Upper lobe of left lung (tissue), 6 donors: ENCODE measurements around the gene MFN1. TPM values are rescaled to one million over a fixed set of nuclear protein-coding genes. Genes with fewer than 3 reads are reported as not detected.

Experiments used
- ATAC-seq, 2 donors: fragments of 200-7000 bp; cut with Tn5 transposase; one replicate each; pipeline ENCODE4 v1.9.1; 2022; ENCODE audit warnings: mild to moderate bottlenecking in 2 of 2, moderate library complexity in 2 of 2; ENCODE audit not compliant: low FRiP score in 2 of 2
- DNase-seq, 2 donors: peaks; one replicate each; pipeline ENCODE4 v3.0.0-alpha.2; 2019 to 2020
- H3K27ac ChIP-seq, 4 donors: fragments of 200-600 bp; sonication (generic); one replicate each; pipeline ENCODE4 v1.5.1; 2016 to 2019
- H3K27me3 ChIP-seq, 4 donors: fragments of 200-600 bp; sonication (generic); one replicate each; pipeline ENCODE4 v1.5.1; 2017 to 2019
- H3K36me3 ChIP-seq, 4 donors: fragments of 200-600 bp; sonication (generic); one replicate each; pipeline ENCODE4 v1.5.1; 2016 to 2019
- H3K4me1 ChIP-seq, 4 donors: fragments of 200-600 bp; sonication (generic); one replicate each; pipeline ENCODE4 v1.5.1; 2018 to 2019
- H3K4me3 ChIP-seq, 4 donors: fragments of 200-600 bp; sonication (generic); one replicate each; pipeline ENCODE4 v1.5.1; 2017 to 2019; ENCODE audit warnings: mild to moderate bottlenecking in 2 of 4, moderate library complexity in 1 of 4
- H3K9me3 ChIP-seq, 4 donors: fragments of 200-600 bp; sonication (generic); one replicate each; pipeline ENCODE4 v1.5.1; 2018 to 2019
- CTCF ChIP-seq, 6 experiments: fragments of 450-650 bp in 4 of 6; fragments of 200-600 bp in 2 of 6; sonication (generic) in 2 of 6; IDR thresholded peaks; one replicate each; pipeline ENCODE4 v1.5.1; 2016 to 2019; ENCODE audit warnings: antibody characterized with exemption in 6 of 6
- EP300 ChIP-seq, 4 donors: sonication (generic); formaldehyde crosslinking; IDR thresholded peaks; one replicate each; pipeline ENCODE4 v1.5.1; 2017; ENCODE audit warnings: antibody characterized with exemption in 4 of 4, control low read depth in 2 of 4
- POLR2A ChIP-seq, 4 donors: fragments of 450-650 bp; IDR thresholded peaks; one replicate each; pipeline ENCODE4 v1.5.1; 2016 to 2017; ENCODE audit warnings: antibody characterized with exemption in 4 of 4, mild to moderate bottlenecking in 2 of 4
- POLR2AphosphoS5 ChIP-seq, 2 donors: sonication (generic); formaldehyde crosslinking; IDR thresholded peaks; one replicate each; pipeline ENCODE4 v1.5.1; 2017; ENCODE audit warnings: antibody characterized with exemption in 2 of 2
- WGBS, 2 donors: methylation state at CpG; one replicate each; pipeline ENCODE4 v1.1.5; 2017 to 2018; 5-methylcytosine and 5-hydroxymethylcytosine counted together
- total RNA-seq, 6 donors: library from RNA; depleted of rRNA in 4 of 6; stranded (reverse); fragments of >200 nt in 4 of 6; gene quantifications; one replicate each; pipeline versions ENCODE4 v1.1.0 to v1.2.1, GENCODE V29; 2016 to 2021
- donor health status: DM: no; HTN: no; CAD: no; lungs with moderate emphysema.
- donor health status: DM: no; HTN: yes; CAD: no; lungs with severe emphysema.

The MFN1 gene
- total RNA-seq, 6 donors from 2014 or later = 36.0 to 62.6 (median 47.8) TPM

- ATAC-seq (no peak), DNase-seq (no peak)
- Histone ChIP-seq H3K36me3 (peaks cover 0 to 56% (median 8%) of the 10 kb centered on the region in 4 donors), H3K4me1 (no peaks in the 10 kb centered on the region), H3K27me3 (no peaks in the 10 kb centered on the region), H3K4me3 (no peak overlapping the region), H3K9me3 (no peaks in the 10 kb centered on the region), H3K27ac (no peak overlapping the region)
- 90 to 100% methylated on average over 4 of the region's 4 CpGs for WGBS, 2 donors
- TF ChIP-seq CTCF (IDR thresholded peaks at IDR 0.05) = no peak
Observed at GRCh38 chr3:179415377-179415776, 67.9 kb downstream of the MFN1 start.

- H3K9me3 ChIP-seq = no peaks in the 10 kb centered on the region
- TF ChIP-seq EP300 (IDR thresholded peaks at IDR 0.05) (no peak), POLR2AphosphoS5 (IDR thresholded peaks at IDR 0.05) (no peak), POLR2A (IDR thresholded peaks at IDR 0.05) (no peak), CTCF (IDR thresholded peaks at IDR 0.05) (no peak)
- H3K4me3 ChIP-seq = no peak overlapping the region
- ATAC-seq (no peak), DNase-seq (no peak)
- H3K4me1 ChIP-seq = peaks cover 1 to 6% (median 4%) of the 10 kb centered on the region in 4 donors
- no peak overlapping the region for H3K27ac ChIP-seq
- peaks cover 0 to 56% (median 8%) of the 10 kb centered on the region in 4 donors for H3K36me3 ChIP-seq
- H3K27me3 ChIP-seq = no peaks in the 10 kb centered on the region
- WGBS, 2 donors = 94 to 97% methylated on average over 2 of the region's 2 CpGs
Observed at GRCh38 chr3:179416681-179417080, 69.2 kb downstream of the MFN1 start.

- 86 to 93% methylated on average over 3 of the region's 3 CpGs for WGBS, 2 donors
- DNase-seq (no peak), ATAC-seq (no peak)
- H3K27me3 ChIP-seq = no peaks in the 10 kb centered on the region
- H3K36me3 ChIP-seq = peaks cover 0 to 45% (median 7%) of the 10 kb centered on the region in 4 donors
- no peaks in the 10 kb centered on the region for H3K9me3 ChIP-seq
- no peak overlapping the region for H3K4me3 ChIP-seq
- TF ChIP-seq POLR2A (IDR thresholded peaks at IDR 0.05) = no peak
- no peak for TF ChIP-seq CTCF (IDR thresholded peaks at IDR 0.05)
- TF ChIP-seq POLR2AphosphoS5 (IDR thresholded peaks at IDR 0.05) = no peak
- TF ChIP-seq EP300 (IDR thresholded peaks at IDR 0.05) = no peak
- peaks cover 3 to 8% (median 6%) of the 10 kb centered on the region in 4 donors for H3K4me1 ChIP-seq
- no peak overlapping the region for H3K27ac ChIP-seq
Observed at GRCh38 chr3:179418610-179419009, 71.1 kb downstream of the MFN1 start.

- TF ChIP-seq CTCF (IDR thresholded peaks at IDR 0.05) = peak in 4 of 6 experiments; percentile 31 to 51 (median 44)
- no peak for TF ChIP-seq POLR2A (IDR thresholded peaks at IDR 0.05)
- H3K36me3 ChIP-seq = peaks cover 0 to 52% (median 14%) of the 10 kb centered on the region in 4 donors
- peak in 1 of 2 donors; percentile 34 for DNase-seq
Observed at GRCh38 chr3:179421500-179421899, 74.0 kb downstream of the MFN1 start.

GRCh38 chr3:179425075-179425474 is 77.6 kb downstream of the MFN1 start:
- no peak for ATAC-seq
- 89 to 94% methylated on average over 6 of the region's 6 CpGs for WGBS, 2 donors
- no peak overlapping the region for H3K27ac ChIP-seq
- H3K36me3 ChIP-seq = peaks cover 0 to 28% (median 13%) of the 10 kb centered on the region in 4 donors
- H3K4me3 ChIP-seq = no peak overlapping the region
- no peak for TF ChIP-seq POLR2AphosphoS5 (IDR thresholded peaks at IDR 0.05)
- TF ChIP-seq POLR2A (IDR thresholded peaks at IDR 0.05) = no peak
- TF ChIP-seq CTCF (IDR thresholded peaks at IDR 0.05) = no peak
- TF ChIP-seq EP300 (IDR thresholded peaks at IDR 0.05) = no peak
- H3K27me3 ChIP-seq = no peaks in the 10 kb centered on the region
- peaks cover 4 to 18% (median 10%) of the 10 kb centered on the region in 4 donors for H3K4me1 ChIP-seq
- H3K9me3 ChIP-seq = no peaks in the 10 kb centered on the region
- no peak for DNase-seq

More at GRCh38 chr3:179421500-179421899, 74.0 kb downstream of the MFN1 start:
- ATAC-seq = peak in 1 of 2 donors; percentile 44
- Histone ChIP-seq H3K4me1 (peaks cover 3 to 12% (median 6%) of the 10 kb centered on the region in 4 donors), H3K27me3 (no peaks in the 10 kb centered on the region), H3K9me3 (no peaks in the 10 kb centered on the region), H3K4me3 (no peak overlapping the region), H3K27ac (no peak overlapping the region)
- 31 to 42% methylated on average over 2 of the region's 2 CpGs for WGBS, 2 donors
